ENCODE measurements around the gene GALE. TPM values are rescaled to one million over a fixed set of nuclear protein-coding genes. Genes with fewer than 3 reads are reported as not detected.
"Not testable (repeated sequence)": the region's sequence is repeated elsewhere in the genome, so short reads cannot be mapped to it uniquely, and the experiment has no call there.

Gene GALE
- 82.3 and 82.4 TPM in 2 replicates for total RNA-seq (2014; rRNA removed; shearing (Covaris generic))
- polyA plus RNA-seq (2015; cell fraction: cytosol; rRNA removed) = 76.4 and 85.8 TPM in 2 replicates
- polyA plus RNA-seq (2015; cell fraction: nucleus; rRNA removed) = 144 and 147 TPM in 2 replicates

GRCh38 chr1:23800400-23801337, at the start of gene GALE:
GALE (minus strand) TSS chr1:23800754; CDS start chr1:23799007, 1,747 bp downstream.
- in situ Hi-C loops (cut with HindIII; ENCODE audit: low pct_unique_long_range_greater_than_20kb, low sequenced_read_pairs) = no loop called here
- peak; percentile 93 for DNase-seq (ENCODE audit: low read depth, low spot score)

- in situ Hi-C loops (cut with HindIII; ENCODE audit: low pct_unique_long_range_greater_than_20kb, low sequenced_read_pairs) = no loop called here
- DNase-seq (ENCODE audit: low read depth, low spot score) = no peak
Observed at GRCh38 chr1:23848673-23849616, 48.4 kb upstream of the GALE start.

GRCh38 chr1:23847482-23848095, 47.0 kb upstream of the GALE start:
- in situ Hi-C loops (cut with HindIII; ENCODE audit: low pct_unique_long_range_greater_than_20kb, low sequenced_read_pairs); DNase-seq (ENCODE audit: low read depth, low spot score): not testable (repeated sequence)

GRCh38 chr1:23845163-23845562, 44.6 kb upstream of the GALE start:
- no peak for DNase-seq (ENCODE audit: low read depth, low spot score)
- in situ Hi-C loops (cut with HindIII; ENCODE audit: low pct_unique_long_range_greater_than_20kb, low sequenced_read_pairs) = no loop called here

- DNase-seq (ENCODE audit: low read depth, low spot score) = no peak
- in situ Hi-C loops (cut with HindIII; ENCODE audit: low pct_unique_long_range_greater_than_20kb, low sequenced_read_pairs) = no loop called here
Observed at GRCh38 chr1:23843644-23844043, 43.1 kb upstream of the GALE start.

- in situ Hi-C loops (cut with HindIII; ENCODE audit: low pct_unique_long_range_greater_than_20kb, low sequenced_read_pairs) = no loop called here
- DNase-seq (ENCODE audit: low read depth, low spot score) = peak; percentile 58
Observed at GRCh38 chr1:23838401-23838866, 37.9 kb upstream of the GALE start.

- no peak for DNase-seq (ENCODE audit: low read depth, low spot score)
- in situ Hi-C loops (cut with HindIII; ENCODE audit: low pct_unique_long_range_greater_than_20kb, low sequenced_read_pairs) = no loop called here
Observed at GRCh38 chr1:23837908-23838307, 37.4 kb upstream of the GALE start.

GRCh38 chr1:23836037-23836436, 35.5 kb upstream of the GALE start:
- in situ Hi-C loops (cut with HindIII; ENCODE audit: low pct_unique_long_range_greater_than_20kb, low sequenced_read_pairs) = no loop called here
- DNase-seq (ENCODE audit: low read depth, low spot score) = no peak

GRCh38 chr1:23834156-23834555, 33.6 kb upstream of the GALE start:
- in situ Hi-C loops (cut with HindIII; ENCODE audit: low pct_unique_long_range_greater_than_20kb, low sequenced_read_pairs); DNase-seq (ENCODE audit: low read depth, low spot score): not testable (repeated sequence)

GRCh38 chr1:23827717-23828116, 27.2 kb upstream of the GALE start:
- DNase-seq (ENCODE audit: low read depth, low spot score) = no peak
- in situ Hi-C loops (cut with HindIII; ENCODE audit: low pct_unique_long_range_greater_than_20kb, low sequenced_read_pairs) = no loop called here

GRCh38 chr1:23826590-23826989, 26.0 kb upstream of the GALE start:
- DNase-seq (ENCODE audit: low read depth, low spot score); in situ Hi-C loops (cut with HindIII; ENCODE audit: low pct_unique_long_range_greater_than_20kb, low sequenced_read_pairs): not testable (repeated sequence)

GRCh38 chr1:23825762-23826522, 25.4 kb upstream of the GALE start:
- in situ Hi-C loops (cut with HindIII; ENCODE audit: low pct_unique_long_range_greater_than_20kb, low sequenced_read_pairs) = no loop called here
- no peak for DNase-seq (ENCODE audit: low read depth, low spot score)

- DNase-seq (ENCODE audit: low read depth, low spot score) = peak; percentile 89
- in situ Hi-C loops (cut with HindIII; ENCODE audit: low pct_unique_long_range_greater_than_20kb, low sequenced_read_pairs) = no loop called here
Observed at GRCh38 chr1:23825076-23825761, 24.7 kb upstream of the GALE start, which contains the start of gene HMGCL. HMGCL (minus strand) TSS chr1:23825429; CDS start chr1:23825415, 14 bp downstream.

- in situ Hi-C loops (cut with HindIII; ENCODE audit: low pct_unique_long_range_greater_than_20kb, low sequenced_read_pairs) = no loop called here
- no peak for DNase-seq (ENCODE audit: low read depth, low spot score)
Observed at GRCh38 chr1:23824711-23825075, 24.1 kb upstream of the GALE start.

- no peak for DNase-seq (ENCODE audit: low read depth, low spot score)
- in situ Hi-C loops (cut with HindIII; ENCODE audit: low pct_unique_long_range_greater_than_20kb, low sequenced_read_pairs) = no loop called here
Observed at GRCh38 chr1:23823767-23824166, 23.2 kb upstream of the GALE start.

- DNase-seq (ENCODE audit: low read depth, low spot score) = no peak
- in situ Hi-C loops (cut with HindIII; ENCODE audit: low pct_unique_long_range_greater_than_20kb, low sequenced_read_pairs) = no loop called here
Observed at GRCh38 chr1:23817633-23818032, 17.1 kb upstream of the GALE start.

Measured in SK-MEL-5 (cell line).